ENCODE data around the gene GFOD1.

- TF ChIP-seq CTCF (conservative IDR thresholded peaks at IDR 0.05; ENCODE audit: low read depth, low read length) (no peak), POLR2A (IDR thresholded peaks at IDR 0.05; ENCODE audit: low read depth, low read length) (no peak), MAZ (IDR thresholded peaks at IDR 0.05; ENCODE audit: borderline replicate concordance, low read depth, low read length) (no peak), RAD21 (IDR thresholded peaks at IDR 0.05; ENCODE audit: low read length) (no peak), MXI1 (IDR thresholded peaks at IDR 0.05; ENCODE audit: borderline replicate concordance, low read depth, low read length) (no peak), RCOR1 (IDR thresholded peaks at IDR 0.05; ENCODE audit: insufficient replicate concordance, low read length) (no peak), FOS (IDR thresholded peaks at IDR 0.05; ENCODE audit: low read depth, low read length) (no peak), MAFK (IDR thresholded peaks at IDR 0.05; ENCODE audit: low read depth, low read length) (no peak), SMC3 (IDR thresholded peaks at IDR 0.05; ENCODE audit: low read depth, low read length) (no peak), CEBPB (IDR thresholded peaks at IDR 0.05; ENCODE audit: low read depth, low read length) (no peak), BHLHE40 (IDR thresholded peaks at IDR 0.05; ENCODE audit: low read depth, low read length) (no peak), USF2 (IDR thresholded peaks at IDR 0.05; ENCODE audit: low read depth, low read length) (no peak)
Measured at GRCh38 chr6:13391537-13391936, 95.9 kb downstream of the GFOD1 start.
